Calu3 (cell line): ENCODE data around the gene SNRPA1. TPM values are rescaled to one million over a fixed set of nuclear protein-coding genes. Genes with fewer than 3 reads are reported as not detected.

Source experiments
- BruUV-seq: library from RNA; stranded (reverse); fragments of 400-500 nt; replicated peaks from 2 replicates; lab custom pipeline; 2021; lab: Mats Ljungman, UMichigan
- CTCF ChIA-PET: fragments of 300-600 bp; sonication (Branson Sonifier 250); formaldehyde crosslinking; loops from one replicate; lab custom pipeline; 2022; ENCODE audit warnings: antibody characterized with exemption; lab: Charles Lee
- DNase-seq: peaks from one replicate; pipeline ENCODE4 v3.0.0; 2022
- H3K27ac Mint-ChIP-seq: one replicate; pipeline ENCODE4 v1.8.0; 2022; ENCODE audit warnings: mixed read lengths; ENCODE audit not compliant: unreplicated experiment
- H3K27me3 Mint-ChIP-seq: one replicate; pipeline ENCODE4 v1.8.0; 2022; ENCODE audit warnings: mixed read lengths; ENCODE audit not compliant: unreplicated experiment
- H3K36me3 Mint-ChIP-seq: one replicate; pipeline ENCODE4 v1.8.0; 2022; ENCODE audit warnings: mild to moderate bottlenecking, moderate library complexity, mixed read lengths; ENCODE audit not compliant: insufficient read depth, unreplicated experiment
- H3K4me1 Mint-ChIP-seq: one replicate; pipeline ENCODE4 v1.8.0; 2022; ENCODE audit warnings: mild to moderate bottlenecking, low read depth, mixed read lengths; ENCODE audit not compliant: unreplicated experiment
- H3K4me3 Mint-ChIP-seq: one replicate; pipeline ENCODE4 v1.8.0; 2022; ENCODE audit warnings: mild to moderate bottlenecking, low read depth, moderate library complexity, mixed read lengths; ENCODE audit not compliant: unreplicated experiment
- H3K9me3 Mint-ChIP-seq: one replicate; pipeline ENCODE4 v1.8.0; 2022; ENCODE audit warnings: low read depth, mixed read lengths; ENCODE audit not compliant: unreplicated experiment
- intact Hi-C: fragments of 100-400 bp; cut with micrococcal nuclease; formaldehyde crosslinking; loops from one replicate; pipeline ENCODE4 v1.10.0; 2022; ENCODE audit not compliant: unreplicated experiment
- total RNA-seq: library from RNA; stranded (reverse); gene quantifications from 2 replicates; pipeline ENCODE4 v1.2.3, GENCODE V29; 2022
- TF ChIP-seq, protein P1 (sequence below): fragments of 200-600 bp; IDR thresholded peaks from one replicate; pipeline ENCODE4 v1.8.0; 2022; ENCODE audit warnings: antibody characterized with exemption; ENCODE audit not compliant: unreplicated experiment

The SNRPA1 gene
- total RNA-seq, 1 experiment from 2014 or later, result 140 TPM

DNA sequence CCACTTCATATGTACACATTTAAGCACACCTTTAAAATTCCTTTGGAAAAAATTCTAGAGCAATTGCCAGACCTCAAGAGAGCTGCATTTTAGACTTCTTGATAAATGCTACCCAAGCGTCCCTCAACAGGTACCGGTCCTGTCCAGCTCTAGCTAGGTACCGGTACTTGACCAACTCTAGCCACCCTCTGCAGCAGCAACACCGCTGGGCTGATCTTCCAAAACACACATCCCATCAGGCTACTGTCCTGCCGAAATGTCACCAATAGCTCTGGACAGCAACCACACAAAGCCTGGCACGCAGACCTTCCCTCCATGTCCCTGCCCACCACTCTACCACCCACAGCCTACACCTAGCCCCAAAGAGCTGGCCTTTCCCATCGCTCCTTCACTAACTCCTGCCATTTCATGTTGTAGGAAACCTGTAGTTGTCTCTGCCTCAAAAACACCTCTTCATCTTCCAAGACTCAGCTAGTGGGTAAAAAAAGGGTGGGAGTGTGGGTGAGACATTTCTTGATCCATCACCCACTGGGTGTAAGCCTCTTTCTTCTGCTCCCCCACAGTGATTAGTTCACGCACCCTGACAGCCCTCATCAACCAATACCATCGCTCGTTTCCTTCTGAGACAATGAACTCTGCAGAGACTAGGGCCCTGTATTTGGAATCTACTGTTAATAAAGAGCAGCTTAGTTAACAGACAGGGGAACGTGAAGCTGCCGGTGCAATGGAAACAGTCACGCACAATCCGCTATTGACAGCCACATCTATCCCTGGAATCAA, 50.0 kb downstream of the SNRPA1 start:
- no peak overlapping the region for H3K4me3 Mint-ChIP-seq
- H3K27me3 Mint-ChIP-seq, result no peaks in the 10 kb centered on the region
- no peaks in the 10 kb centered on the region for H3K9me3 Mint-ChIP-seq
- DNase-seq, result no peak
- CTCF ChIA-PET, result no interaction called here
- H3K4me1 Mint-ChIP-seq, result peaks cover 22% of the 10 kb centered on the region
- BruUV-seq, result no TSS peak
- TF ChIP-seq, protein P1, sequence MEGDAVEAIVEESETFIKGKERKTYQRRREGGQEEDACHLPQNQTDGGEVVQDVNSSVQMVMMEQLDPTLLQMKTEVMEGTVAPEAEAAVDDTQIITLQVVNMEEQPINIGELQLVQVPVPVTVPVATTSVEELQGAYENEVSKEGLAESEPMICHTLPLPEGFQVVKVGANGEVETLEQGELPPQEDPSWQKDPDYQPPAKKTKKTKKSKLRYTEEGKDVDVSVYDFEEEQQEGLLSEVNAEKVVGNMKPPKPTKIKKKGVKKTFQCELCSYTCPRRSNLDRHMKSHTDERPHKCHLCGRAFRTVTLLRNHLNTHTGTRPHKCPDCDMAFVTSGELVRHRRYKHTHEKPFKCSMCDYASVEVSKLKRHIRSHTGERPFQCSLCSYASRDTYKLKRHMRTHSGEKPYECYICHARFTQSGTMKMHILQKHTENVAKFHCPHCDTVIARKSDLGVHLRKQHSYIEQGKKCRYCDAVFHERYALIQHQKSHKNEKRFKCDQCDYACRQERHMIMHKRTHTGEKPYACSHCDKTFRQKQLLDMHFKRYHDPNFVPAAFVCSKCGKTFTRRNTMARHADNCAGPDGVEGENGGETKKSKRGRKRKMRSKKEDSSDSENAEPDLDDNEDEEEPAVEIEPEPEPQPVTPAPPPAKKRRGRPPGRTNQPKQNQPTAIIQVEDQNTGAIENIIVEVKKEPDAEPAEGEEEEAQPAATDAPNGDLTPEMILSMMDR, result no peak
- peaks cover 12% of the 10 kb centered on the region for H3K36me3 Mint-ChIP-seq
- no peak overlapping the region for H3K27ac Mint-ChIP-seq
- intact Hi-C loops, result no loop called here

- Mint-ChIP-seq H3K4me3 (no peak overlapping the region), H3K36me3 (peaks cover 7% of the 10 kb centered on the region), H3K9me3 (no peaks in the 10 kb centered on the region), H3K27me3 (no peaks in the 10 kb centered on the region), H3K4me1 (peaks cover 20% of the 10 kb centered on the region), H3K27ac (no peak overlapping the region)
- BruUV-seq, result no TSS peak
- DNase-seq, result no peak
- intact Hi-C loops, result no loop called here
- CTCF ChIA-PET, result no interaction called here
- TF ChIP-seq, protein P1, result no peak
Observed at GRCh38 chr15:101244036-101244781, 50.8 kb downstream of the SNRPA1 start.

DNA sequence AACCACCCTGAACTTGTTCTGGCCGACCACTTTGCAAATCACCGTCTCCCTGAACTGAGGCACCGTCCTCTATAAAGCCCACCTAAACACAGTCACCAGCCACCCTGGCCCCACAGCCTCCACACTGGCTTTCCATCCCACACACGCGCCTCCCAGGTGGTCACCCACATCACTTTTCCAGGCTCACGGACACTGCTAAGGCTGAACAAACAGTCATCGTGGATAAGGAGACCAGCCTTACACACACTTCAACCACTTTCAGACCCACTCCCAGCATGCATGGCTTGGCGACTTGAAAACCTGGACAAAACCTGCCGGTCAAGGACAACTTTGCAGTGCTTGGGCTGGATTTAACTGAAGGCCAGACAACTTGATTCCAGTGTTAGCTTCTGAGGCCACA, 51.6 kb downstream of the SNRPA1 start:
- Mint-ChIP-seq H3K27ac (no peak overlapping the region), H3K27me3 (no peaks in the 10 kb centered on the region), H3K4me1 (peaks cover 23% of the 10 kb centered on the region), H3K9me3 (no peaks in the 10 kb centered on the region), H3K36me3 (peaks cover 7% of the 10 kb centered on the region), H3K4me3 (no peak overlapping the region)
- no TSS peak for BruUV-seq
- TF ChIP-seq, protein P1, result no peak
- CTCF ChIA-PET, result interaction anchor here (0.6 kb wide), 1 partner anchor 851 kb away, joined by 3 read pairs; no protein-coding TSS in a partner anchor
- DNase-seq, result no peak
- intact Hi-C loops, result no loop called here

GRCh38 chr15:101242999-101243336, 52.1 kb downstream of the SNRPA1 start:
- Mint-ChIP-seq H3K27ac (no peak overlapping the region), H3K4me3 (no peak overlapping the region), H3K9me3 (no peaks in the 10 kb centered on the region), H3K36me3 (peaks cover 7% of the 10 kb centered on the region), H3K27me3 (no peaks in the 10 kb centered on the region), H3K4me1 (peaks cover 23% of the 10 kb centered on the region)
- TF ChIP-seq, protein P1, result no peak
- BruUV-seq, result no TSS peak
- DNase-seq, result no peak
- CTCF ChIA-PET, result interaction anchor here (0.6 kb wide), 1 partner anchor 851 kb away, joined by 3 read pairs; no protein-coding TSS in a partner anchor
- intact Hi-C loops, result no loop called here
